Measurements from ENCODE around the gene TEX2. TPM values are rescaled to one million over a fixed set of nuclear protein-coding genes. Genes with fewer than 3 reads are reported as not detected.

The TEX2 gene
- total RNA-seq, 1 donor from 2014 or later = 48.8 TPM

- intact Hi-C loops (cut with DNase I) = no loop called here
- DNase-seq (ENCODE audit: low spot score) = no peak
These were observed 155.4 kb downstream of the TEX2 start for GRCh38 chr17:64107500-64108236.

DNA sequence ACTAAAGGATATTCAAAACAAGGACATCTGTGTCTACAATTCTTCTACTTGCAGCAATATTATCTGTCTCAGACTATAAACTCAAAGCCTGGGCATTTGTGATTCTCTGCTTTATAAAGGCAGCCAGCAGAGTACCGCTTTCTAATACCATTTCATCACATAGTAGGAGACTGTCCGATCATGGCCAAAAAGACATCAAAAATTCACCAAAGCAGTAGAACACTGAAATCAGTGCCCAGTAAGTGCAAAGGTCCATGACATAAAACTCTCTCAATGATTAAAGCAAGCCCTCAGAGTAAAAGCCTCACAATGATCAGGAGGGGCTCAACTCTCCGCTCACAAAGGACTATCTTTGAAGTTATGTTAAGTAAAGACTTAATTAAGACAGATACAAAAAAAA lies 156.1 kb downstream of the TEX2 start:
- intact Hi-C loops (cut with DNase I) = no loop called here
- DNase-seq (ENCODE audit: low spot score) = no peak

GRCh38 chr17:64103391-64104364 lies 159.4 kb downstream of the TEX2 start:
- intact Hi-C loops (cut with DNase I) = no loop called here
- DNase-seq (ENCODE audit: low spot score) = no peak

DNA sequence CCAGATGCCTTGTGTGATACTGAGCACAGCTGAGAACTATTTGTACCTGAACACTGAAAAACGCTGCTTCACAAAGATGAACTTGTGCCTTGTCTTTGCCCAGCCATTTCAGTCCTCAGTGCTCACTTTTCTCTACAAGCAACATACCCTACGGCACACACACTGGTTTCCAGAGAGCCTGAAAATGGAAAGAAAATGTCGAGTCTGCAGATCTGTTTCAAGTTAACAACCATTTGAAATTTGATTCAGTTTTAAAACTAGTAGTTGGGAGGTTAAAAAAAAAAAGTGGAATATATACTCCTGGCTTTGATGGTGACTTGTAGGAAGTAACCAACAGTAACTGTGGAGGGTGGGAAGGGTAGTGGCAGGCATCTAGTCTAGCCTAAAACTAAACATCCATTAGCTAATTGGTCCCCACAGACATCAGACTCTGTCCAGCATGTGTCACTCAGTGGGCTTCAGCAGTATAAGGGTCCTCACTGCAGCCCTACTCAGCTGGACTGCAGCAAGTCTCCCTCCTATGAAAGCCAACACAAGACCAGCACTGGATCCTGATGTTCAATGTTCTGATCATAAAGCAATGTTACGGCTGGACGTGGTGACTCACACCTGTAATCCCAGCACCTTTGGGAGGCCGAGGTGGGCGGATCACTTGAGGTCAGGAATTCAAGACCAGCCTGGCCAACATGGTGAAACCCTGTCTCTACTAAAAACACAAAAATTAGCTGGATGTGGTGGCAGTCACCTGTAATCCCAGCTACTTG lies 160.3 kb downstream of the TEX2 start:
- intact Hi-C loops (cut with DNase I) = no loop called here
- no peak for DNase-seq (ENCODE audit: low spot score)

DNA sequence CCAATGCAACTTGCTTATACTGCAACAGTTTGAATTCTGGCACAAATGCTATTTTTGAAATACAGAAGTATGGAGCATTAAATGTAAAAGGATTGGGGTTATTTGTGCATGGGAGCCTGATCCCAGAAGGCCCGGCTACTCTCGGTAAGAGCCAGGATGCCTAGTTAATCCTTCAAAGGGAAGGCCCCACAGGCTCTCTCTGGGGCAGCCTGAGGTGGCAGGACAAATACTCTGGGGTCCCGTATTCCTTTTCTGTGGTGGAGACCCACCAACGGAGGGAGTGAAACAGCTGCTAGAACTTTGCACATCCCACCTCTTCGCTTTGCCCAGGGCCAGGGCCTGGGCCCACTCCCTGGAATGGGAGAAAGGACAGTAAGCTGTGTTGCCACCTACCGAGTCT lies 163.5 kb downstream of the TEX2 start:
- intact Hi-C loops (cut with DNase I) = no loop called here

More for the DNA sequence above, 163.5 kb downstream of the TEX2 start:
- no peak for DNase-seq (ENCODE audit: low spot score)

Other genes starting within 250 kb of the TEX2 start
- 22.0 TPM for gene ICAM2, start 242.6 kb downstream of the TEX2 start, total RNA-seq
- gene ERN1, start 133.1 kb downstream of the TEX2 start, total RNA-seq = 6.9 TPM
- 117 TPM for gene PECAM1, start 127.6 kb upstream of the TEX2 start, total RNA-seq
- gene MILR1, start 185.9 kb upstream of the TEX2 start, total RNA-seq = 3.6 TPM
- 8.0 TPM for gene POLG2, start 233.8 kb upstream of the TEX2 start, total RNA-seq
- gene DDX5, start 243.0 kb upstream of the TEX2 start, total RNA-seq = 443 TPM
- gene CEP95, start 243.7 kb upstream of the TEX2 start, total RNA-seq = 16.4 TPM